Panc1 (cell line): ENCODE data around the gene GMEB2. TPM values are rescaled to one million over a fixed set of nuclear protein-coding genes. Genes with fewer than 3 reads are reported as not detected.

Experiments used
- ATAC-seq: fragments of 200-7000 bp; cut with Tn5 transposase; 2 replicates; pipeline ENCODE4 v1.9.1; 2020; ENCODE audit warnings: mild to moderate bottlenecking, moderate library complexity
- BruUV-seq: library from RNA; stranded (reverse); fragments of 400-500 nt; replicated peaks from 2 replicates; lab custom pipeline; 2021; lab: Mats Ljungman, UMichigan
- CTCF ChIA-PET: fragments of 300-600 bp; sonication (Branson Sonifier 250); formaldehyde crosslinking; loops from one replicate; lab custom pipeline; 2022; ENCODE audit warnings: antibody characterized with exemption; lab: Charles Lee
- POLR2A ChIA-PET: fragments of 300-600 bp; sonication (Branson Sonifier 250); formaldehyde crosslinking; loops from one replicate; lab custom pipeline; 2022; ENCODE audit warnings: antibody characterized with exemption; lab: Charles Lee
- DNase-seq: peaks from one replicate; pipeline ENCODE4 v3.0.0-alpha.2; 2010; ENCODE audit warnings: low read depth, low spot score
- H3K27ac ChIP-seq: 2 replicates; pipeline ENCODE4 v1.5.1; 2011; ENCODE audit warnings: mild to moderate bottlenecking, low read length, inconsistent platforms
- H3K27me3 ChIP-seq: fragments of 200-500 bp; sonication (Bioruptor generic); 2 replicates; pipeline ENCODE4 v1.6.0; 2014; ENCODE audit warnings: low read length, inconsistent platforms; ENCODE audit not compliant: control insufficient read depth, insufficient read depth
- H3K36me3 ChIP-seq: fragments of 200-500 bp; sonication (Bioruptor generic); 2 replicates; pipeline ENCODE4 v1.5.1; 2014; ENCODE audit warnings: inconsistent platforms, mild to moderate bottlenecking, low read length, moderate library complexity; ENCODE audit not compliant: control insufficient read depth, insufficient read depth
- H3K4me1 ChIP-seq: 2 replicates; pipeline ENCODE4 v1.5.1; 2011; ENCODE audit warnings: inconsistent platforms, mild to moderate bottlenecking, low read length, moderate library complexity; ENCODE audit not compliant: control insufficient read depth, insufficient read depth
- H3K4me3 ChIP-seq, 2 experiments: 2 replicates each; pipeline ENCODE4 v1.5.1; 2011 to 2012; ENCODE audit warnings: low read depth in 2 of 2, low read length in 2 of 2, mild to moderate bottlenecking in 2 of 2, inconsistent platforms in 1 of 2, moderate library complexity in 1 of 2
- H3K9me3 ChIP-seq: fragments of 200-500 bp; sonication (Bioruptor generic); 2 replicates; pipeline ENCODE4 v1.5.1; 2014; ENCODE audit warnings: low read depth, mild to moderate bottlenecking, inconsistent platforms, low read length, moderate library complexity; ENCODE audit not compliant: control insufficient read depth, insufficient read depth
- CTCF ChIP-seq: fragments of 450-650 bp; IDR thresholded peaks from 2 replicates; pipeline ENCODE4 v1.5.1; 2017; ENCODE audit warnings: mild to moderate bottlenecking
- POLR2AphosphoS5 ChIP-seq: IDR thresholded peaks from 2 replicates; pipeline ENCODE4 v1.6.1; 2012; ENCODE audit warnings: mild to moderate bottlenecking, low read depth, low read length, moderate library complexity
- SIN3A ChIP-seq: IDR thresholded peaks from 2 replicates; pipeline ENCODE4 v1.6.1; 2012; ENCODE audit warnings: low read depth, mild to moderate bottlenecking, low read length, moderate library complexity, borderline replicate concordance; ENCODE audit not compliant: insufficient read depth
- TCF7L2 ChIP-seq: IDR thresholded peaks from 2 replicates; pipeline ENCODE4 v1.6.1; 2011; ENCODE audit warnings: mild to moderate bottlenecking, low read depth, low read length, inconsistent platforms
- in situ Hi-C: cut with HindIII; loops from 2 replicates; pipeline ENCODE4 v1.10.0; 2016; ENCODE audit warnings: low sequenced_read_pairs, low pct_unique_long_range_greater_than_20kb
- intact Hi-C: fragments of 100-400 bp; cut with micrococcal nuclease; formaldehyde crosslinking; loops from one replicate; pipeline ENCODE4 v1.10.0; 2022; ENCODE audit not compliant: unreplicated experiment
- total RNA-seq: library from RNA; stranded (reverse); gene quantifications from one replicate; pipeline ENCODE4 v1.2.1, GENCODE V29; 2021; ENCODE audit not compliant: unreplicated experiment
- TF ChIP-seq, protein P1 (sequence below), 2 experiments: IDR thresholded peaks; 2 replicates each; pipeline ENCODE4 v1.6.1; 2011 to 2012; ENCODE audit warnings: low read depth in 2 of 2, control low read depth in 1 of 2, low read length in 1 of 2, mild to moderate bottlenecking in 1 of 2, moderate library complexity in 1 of 2; ENCODE audit not compliant: insufficient read depth in 1 of 2

GMEB2 gene
- total RNA-seq, 1 experiment from 2014 or later: 13.1 TPM

- no TSS peak for BruUV-seq
- Histone ChIP-seq H3K27ac (no peak overlapping the region), H3K9me3 (no peaks in the 10 kb centered on the region), H3K36me3 (no peaks in the 10 kb centered on the region), H3K4me1 (no peaks in the 10 kb centered on the region), H3K27me3 (no peaks in the 10 kb centered on the region), H3K4me3 (no peak overlapping the region)
- ChIA-PET POLR2A (no interaction called here), CTCF (no interaction called here)
- intact Hi-C loops: no loop called here
- no peak for ATAC-seq
- in situ Hi-C loops: no loop called here
- no peak for DNase-seq
- no peak for TF ChIP-seq SIN3A
- no peak for TF ChIP-seq TCF7L2
- TF ChIP-seq POLR2AphosphoS5: no peak
- TF ChIP-seq, protein P1, sequence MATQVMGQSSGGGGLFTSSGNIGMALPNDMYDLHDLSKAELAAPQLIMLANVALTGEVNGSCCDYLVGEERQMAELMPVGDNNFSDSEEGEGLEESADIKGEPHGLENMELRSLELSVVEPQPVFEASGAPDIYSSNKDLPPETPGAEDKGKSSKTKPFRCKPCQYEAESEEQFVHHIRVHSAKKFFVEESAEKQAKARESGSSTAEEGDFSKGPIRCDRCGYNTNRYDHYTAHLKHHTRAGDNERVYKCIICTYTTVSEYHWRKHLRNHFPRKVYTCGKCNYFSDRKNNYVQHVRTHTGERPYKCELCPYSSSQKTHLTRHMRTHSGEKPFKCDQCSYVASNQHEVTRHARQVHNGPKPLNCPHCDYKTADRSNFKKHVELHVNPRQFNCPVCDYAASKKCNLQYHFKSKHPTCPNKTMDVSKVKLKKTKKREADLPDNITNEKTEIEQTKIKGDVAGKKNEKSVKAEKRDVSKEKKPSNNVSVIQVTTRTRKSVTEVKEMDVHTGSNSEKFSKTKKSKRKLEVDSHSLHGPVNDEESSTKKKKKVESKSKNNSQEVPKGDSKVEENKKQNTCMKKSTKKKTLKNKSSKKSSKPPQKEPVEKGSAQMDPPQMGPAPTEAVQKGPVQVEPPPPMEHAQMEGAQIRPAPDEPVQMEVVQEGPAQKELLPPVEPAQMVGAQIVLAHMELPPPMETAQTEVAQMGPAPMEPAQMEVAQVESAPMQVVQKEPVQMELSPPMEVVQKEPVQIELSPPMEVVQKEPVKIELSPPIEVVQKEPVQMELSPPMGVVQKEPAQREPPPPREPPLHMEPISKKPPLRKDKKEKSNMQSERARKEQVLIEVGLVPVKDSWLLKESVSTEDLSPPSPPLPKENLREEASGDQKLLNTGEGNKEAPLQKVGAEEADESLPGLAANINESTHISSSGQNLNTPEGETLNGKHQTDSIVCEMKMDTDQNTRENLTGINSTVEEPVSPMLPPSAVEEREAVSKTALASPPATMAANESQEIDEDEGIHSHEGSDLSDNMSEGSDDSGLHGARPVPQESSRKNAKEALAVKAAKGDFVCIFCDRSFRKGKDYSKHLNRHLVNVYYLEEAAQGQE (IDR thresholded peaks at IDR 0.05; ENCODE audit: insufficient read depth in 1 of 2, low read depth in 2 of 2, low read length in 1 of 2): no peak
- TF ChIP-seq CTCF: no peak
Measured at GRCh38 chr20:63635431-63636141, 8.7 kb upstream of the GMEB2 start.

- CTCF ChIA-PET: no interaction called here
- POLR2A ChIA-PET: no interaction called here
- in situ Hi-C loops: no loop called here
Measured at GRCh38 chr20:63633732-63634131, 6.8 kb upstream of the GMEB2 start.

More at GRCh38 chr20:63633732-63634131, 6.8 kb upstream of the GMEB2 start:
- Histone ChIP-seq H3K36me3 (no peaks in the 10 kb centered on the region), H3K4me1 (0 out of 2 replicates have a peak, but pooled peaks cover 2% of the 10 kb centered on the region), H3K27me3 (no peaks in the 10 kb centered on the region), H3K9me3 (no peaks in the 10 kb centered on the region), H3K4me3 (no peak overlapping the region), H3K27ac (no peak overlapping the region)
- no peak for DNase-seq
- BruUV-seq: no TSS peak
- TF ChIP-seq POLR2AphosphoS5 (no peak), TCF7L2 (no peak), CTCF (no peak), SIN3A (no peak)
- TF ChIP-seq, protein P1 (IDR thresholded peaks at IDR 0.05; ENCODE audit: insufficient read depth in 1 of 2, low read depth in 2 of 2, low read length in 1 of 2): no peak
- no peak for ATAC-seq
- intact Hi-C loops: no loop called here
